Mesothelial cell of epicardium (in vitro differentiated cells): ENCODE data around the gene TRIOBP. TPM values are rescaled to one million over a fixed set of nuclear protein-coding genes. Genes with fewer than 3 reads are reported as not detected.
"Not testable (repeated sequence)": the region's sequence is repeated elsewhere in the genome, so short reads cannot be mapped to it uniquely, and the experiment has no call there.

Experiments used
- DNase-seq, 2 experiments: peaks; one replicate each; pipeline ENCODE4 v3.0.0; 2021; ENCODE audit warnings: low spot score in 2 of 2; ENCODE audit not compliant: unreplicated experiment in 2 of 2
- H3K27ac Mint-ChIP-seq: 2 replicates; pipeline ENCODE4 v1.8.0; 2021; ENCODE audit warnings: mixed read lengths
- H3K27me3 Mint-ChIP-seq: 2 replicates; pipeline ENCODE4 v1.8.0; 2021; ENCODE audit warnings: low read depth, mixed read lengths
- H3K36me3 Mint-ChIP-seq: 2 replicates; pipeline ENCODE4 v1.8.0; 2021; ENCODE audit warnings: mixed read lengths
- H3K4me1 Mint-ChIP-seq: 2 replicates; pipeline ENCODE4 v1.8.0; 2021; ENCODE audit warnings: mixed read lengths
- H3K4me3 Mint-ChIP-seq: 2 replicates; pipeline ENCODE4 v1.8.0; 2021; ENCODE audit warnings: mild to moderate bottlenecking, moderate library complexity, mixed read lengths
- H3K9me3 Mint-ChIP-seq: 2 replicates; pipeline ENCODE4 v1.8.0; 2021; ENCODE audit warnings: mixed read lengths
- CTCF ChIP-seq: fragments of 200-600 bp; sonication (generic); IDR thresholded peaks from one replicate; pipeline ENCODE4 v1.5.0; 2021; ENCODE audit warnings: antibody characterized with exemption; ENCODE audit not compliant: unreplicated experiment
- total RNA-seq: library from RNA; stranded (reverse); gene quantifications from 3 replicates; pipeline ENCODE4 v1.2.1, GENCODE V29; 2021

The TRIOBP gene
- total RNA-seq, 1 donor from 2014 or later = 76.1 TPM

- no peak overlapping the region for H3K27ac Mint-ChIP-seq
- no peak for TF ChIP-seq CTCF
Observed at GRCh38 chr22:37654563-37655251, 42.1 kb upstream of the TRIOBP start.

GRCh38 chr22:37655252-37655563 lies 41.6 kb upstream of the TRIOBP start:
- no peak for DNase-seq
- no peaks in the 10 kb centered on the region for H3K27me3 Mint-ChIP-seq
- TF ChIP-seq CTCF = no peak
- H3K4me3 Mint-ChIP-seq = no peak overlapping the region
- no peaks in the 10 kb centered on the region for H3K9me3 Mint-ChIP-seq
- peaks cover 10% of the 10 kb centered on the region for H3K36me3 Mint-ChIP-seq
- peaks cover 21% of the 10 kb centered on the region for H3K4me1 Mint-ChIP-seq
- H3K27ac Mint-ChIP-seq = no peak overlapping the region

More at GRCh38 chr22:37654563-37655251, 42.1 kb upstream of the TRIOBP start:
- Mint-ChIP-seq H3K27me3 (no peaks in the 10 kb centered on the region), H3K4me1 (peaks cover 16% of the 10 kb centered on the region), H3K36me3 (peaks cover 15% of the 10 kb centered on the region), H3K4me3 (no peak overlapping the region), H3K9me3 (no peaks in the 10 kb centered on the region)
- DNase-seq = no peak

DNA sequence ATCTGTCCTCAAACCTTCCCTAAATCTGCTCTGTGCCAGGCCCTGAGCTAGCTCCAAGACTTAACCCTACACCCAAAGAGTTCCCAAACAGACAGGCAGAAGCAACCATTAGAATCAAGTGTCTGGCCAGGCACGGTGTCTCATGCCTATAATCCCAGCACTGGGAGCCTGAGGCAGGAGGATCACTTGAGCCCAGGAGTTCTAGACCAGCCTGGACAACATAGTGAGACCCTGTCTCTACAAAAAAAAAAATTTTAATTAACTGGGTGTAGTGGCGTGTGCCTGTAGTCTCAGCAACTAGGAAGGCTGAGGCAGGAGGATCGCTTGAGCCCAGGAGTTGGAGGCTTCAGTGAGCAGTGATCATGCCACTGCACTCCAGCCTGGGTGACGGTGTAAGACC lies 40.3 kb upstream of the TRIOBP start:
- H3K27ac Mint-ChIP-seq = not testable (repeated sequence)

GRCh38 chr22:37657590-37658132 lies 39.2 kb upstream of the TRIOBP start:
- Mint-ChIP-seq H3K4me1 (peaks cover 41% of the 10 kb centered on the region), H3K27me3 (no peaks in the 10 kb centered on the region), H3K27ac (peak overlapping the region; percentile 98), H3K9me3 (no peaks in the 10 kb centered on the region), H3K4me3 (peak overlapping the region; percentile 81), H3K36me3 (peaks cover 5% of the 10 kb centered on the region)
- TF ChIP-seq CTCF = no peak
- DNase-seq = no peak

More for the DNA sequence above, 40.3 kb upstream of the TRIOBP start:
- H3K4me3 Mint-ChIP-seq, H3K36me3 Mint-ChIP-seq, H3K9me3 Mint-ChIP-seq, DNase-seq, H3K27me3 Mint-ChIP-seq: not testable (repeated sequence)
- H3K4me1 Mint-ChIP-seq = peaks cover 34% of the 10 kb centered on the region

DNA sequence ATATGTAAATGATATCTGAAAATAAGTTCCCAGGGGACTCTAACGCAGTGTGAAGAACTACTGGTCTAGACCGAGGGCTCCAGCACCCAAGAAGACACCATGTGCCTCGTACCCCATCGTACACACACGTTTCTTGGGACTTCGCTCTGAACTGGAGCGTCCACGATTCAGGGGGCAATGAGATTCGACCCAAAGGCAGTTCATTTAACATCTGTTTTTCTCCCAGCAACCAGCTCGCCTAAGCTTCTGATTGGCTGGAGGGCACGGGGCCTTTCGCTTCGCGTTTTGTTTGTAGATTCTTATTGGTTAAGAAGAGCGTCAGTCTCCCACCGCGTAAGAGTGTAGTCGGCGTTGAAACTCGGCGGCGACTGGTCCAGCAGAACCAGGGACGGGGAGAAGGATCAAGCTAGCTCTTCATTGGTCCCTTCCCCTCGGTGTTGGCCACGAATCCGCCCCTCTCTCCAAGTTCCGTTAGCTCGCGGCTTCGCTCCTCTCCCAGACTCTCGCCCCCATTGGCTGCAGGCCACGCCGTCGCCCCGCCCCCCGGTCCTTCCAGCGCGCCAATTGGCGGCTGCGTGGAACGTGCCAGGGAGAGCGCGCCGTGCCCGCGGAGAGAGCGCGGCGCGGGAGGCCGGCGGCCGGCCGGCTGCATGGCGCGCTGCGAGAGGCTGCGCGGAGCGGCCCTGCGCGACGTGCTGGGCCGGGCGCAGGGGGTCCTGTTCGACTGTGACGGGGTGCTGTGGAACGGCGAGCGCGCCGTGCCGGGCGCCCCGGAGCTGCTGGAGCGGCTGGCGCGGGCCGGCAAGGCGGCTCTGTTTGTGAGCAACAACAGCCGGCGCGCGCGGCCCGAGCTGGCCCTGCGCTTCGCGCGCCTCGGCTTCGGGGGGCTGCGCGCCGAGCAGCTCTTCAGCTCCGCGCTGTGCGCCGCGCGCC lies 38.4 kb upstream of the TRIOBP start, which contains the start of gene PDXP:
PDXP (plus strand) TSS at position 591 of the 933 bp plus-strand sequence; CDS start at position 651, 60 bp downstream.
- peak within 1 kb of the TSS; percentile 81 for H3K4me3 Mint-ChIP-seq
- DNase-seq = peak; percentile 97 to 99
- H3K27ac Mint-ChIP-seq = peak within 1 kb of the TSS; percentile 98
- H3K4me1 Mint-ChIP-seq = peaks cover 41% of the 10 kb centered on the region
- no peak for TF ChIP-seq CTCF
- H3K36me3 Mint-ChIP-seq = no peaks in the 10 kb centered on the region
- no peaks in the 10 kb centered on the region for H3K27me3 Mint-ChIP-seq
- H3K9me3 Mint-ChIP-seq = no peaks in the 10 kb centered on the region
